SK-N-SH (cell line): Measurements from ENCODE around the gene ACAP2. TPM values are rescaled to one million over a fixed set of nuclear protein-coding genes. Genes with fewer than 3 reads are reported as not detected.

Source experiments
- CTCF ChIA-PET: fragments of 300-600, 350-600 bp; formaldehyde crosslinking; extraction: SDS; loops from one replicate; lab custom pipeline; 2021; lab: Yijun Ruan, JAX
- POLR2A ChIA-PET: fragments of 350-600 bp; sonication (Branson Sonifier 250); formaldehyde crosslinking; extraction: SDS; loops from one replicate; lab custom pipeline; 2020; ENCODE audit warnings: antibody characterized with exemption, inconsistent platforms; lab: Yijun Ruan, JAX
- DNase-seq: peaks from one replicate; pipeline ENCODE4 v3.0.0; 2012
- H2AFZ ChIP-seq: fragments of 200-600 bp; sonication (generic); 2 replicates; pipeline ENCODE4 v1.8.1; 2016; ENCODE audit warnings: antibody characterized with exemption, mild to moderate bottlenecking, low read depth
- H3F3A ChIP-seq: fragments of 200-600 bp; sonication (generic); replicated peaks from 2 replicates; pipeline ENCODE3; 2016; ENCODE audit warnings: antibody characterized with exemption, mild to moderate bottlenecking; ENCODE audit not compliant: insufficient read depth
- H3K27ac ChIP-seq, 2 experiments: fragments of 200-500 bp in 1 of 2; fragments of 200-600 bp in 1 of 2; sonication (Bioruptor generic) in 1 of 2; sonication (generic), shearing (Covaris generic) in 1 of 2; 2 replicates each; pipeline versions ENCODE4 v1.5.1 to v1.6.1; 2014 to 2016; ENCODE audit warnings: low read depth in 2 of 2, inconsistent platforms in 1 of 2, low read length in 1 of 2, mild to moderate bottlenecking in 1 of 2, mixed read lengths in 1 of 2
- H3K27me3 ChIP-seq: fragments of 200-600 bp; sonication (generic), shearing (Covaris generic); 2 replicates; pipeline ENCODE4 v1.6.1; 2016; ENCODE audit warnings: mixed run types; ENCODE audit not compliant: insufficient read depth
- H3K36me3 ChIP-seq, 2 experiments: fragments of 200-500 bp in 1 of 2; fragments of 200-600 bp in 1 of 2; sonication (Bioruptor generic) in 1 of 2; sonication (generic) in 1 of 2; replicated peaks in 1 of 2; 2 replicates each; pipeline versions ENCODE3 to v1.5.1; 2014 to 2016; ENCODE audit warnings: low read length in 1 of 2, mild to moderate bottlenecking in 1 of 2; ENCODE audit not compliant: insufficient read depth in 2 of 2, control insufficient read depth in 1 of 2
- H3K4me1 ChIP-seq, 2 experiments: fragments of 200-500 bp in 1 of 2; fragments of 200-600 bp in 1 of 2; sonication (Bioruptor generic) in 1 of 2; sonication (generic), shearing (Covaris generic) in 1 of 2; 2 replicates each; pipeline versions ENCODE4 v1.5.1 to v1.6.1; 2014 to 2016; ENCODE audit warnings: low read depth in 1 of 2, low read length in 1 of 2, mixed run types in 1 of 2; ENCODE audit not compliant: insufficient read depth in 2 of 2, control insufficient read depth in 1 of 2
- H3K4me2 ChIP-seq: fragments of 200-600 bp; sonication (generic), shearing (Covaris generic); 2 replicates; pipeline ENCODE4 v1.6.1; 2017; ENCODE audit warnings: mixed run types
- H3K4me3 ChIP-seq, 2 experiments: fragments of 200-500 bp in 1 of 2; fragments of 200-600 bp in 1 of 2; sonication (Bioruptor generic) in 1 of 2; sonication (generic), shearing (Covaris generic) in 1 of 2; 2 replicates each; pipeline versions ENCODE4 v1.5.1 to v1.8.1; 2014 to 2016; ENCODE audit warnings: low read depth in 2 of 2, inconsistent platforms in 1 of 2, low read length in 1 of 2, mild to moderate bottlenecking in 1 of 2, mixed read lengths in 1 of 2, moderate library complexity in 1 of 2
- H3K79me2 ChIP-seq: fragments of 200-600 bp; sonication (generic); 2 replicates; pipeline ENCODE4 v1.8.1; 2017; ENCODE audit warnings: mild to moderate bottlenecking; ENCODE audit not compliant: insufficient read depth
- H3K9ac ChIP-seq: fragments of 200-600 bp; sonication (generic); 2 replicates; pipeline ENCODE4 v1.6.1; 2017; ENCODE audit warnings: mixed run types
- H3K9me2 ChIP-seq: fragments of 200-600 bp; sonication (generic); 2 replicates; pipeline ENCODE4 v1.6.1; 2017; ENCODE audit warnings: mixed run types
- H3K9me3 ChIP-seq: fragments of 200-600 bp; sonication (generic); 2 replicates; pipeline ENCODE4 v1.6.1; 2017; ENCODE audit warnings: mixed run types, mild to moderate bottlenecking, moderate library complexity
- H4K20me1 ChIP-seq: fragments of 200-600 bp; sonication (generic); 2 replicates; pipeline ENCODE4 v1.6.1; 2017; ENCODE audit warnings: mild to moderate bottlenecking, mixed run types; ENCODE audit not compliant: insufficient read depth
- CHD2 ChIP-seq: fragments of 150-350 bp; IDR thresholded peaks from 2 replicates; pipeline ENCODE4 v1.6.1; 2018; ENCODE audit warnings: low read length; ENCODE audit not compliant: partially characterized antibody
- ELF1 ChIP-seq: IDR thresholded peaks from 2 replicates; pipeline ENCODE4 v1.4.0; 2012
- FOSL2 ChIP-seq: IDR thresholded peaks from 2 replicates; pipeline ENCODE4 v1.4.0; 2012; ENCODE audit warnings: low read depth, mild to moderate bottlenecking, moderate library complexity, borderline replicate concordance
- FOXJ3 ChIP-seq: sonication (generic); formaldehyde crosslinking; IDR thresholded peaks from 2 replicates; pipeline ENCODE4 v1.5.1; 2020; ENCODE audit warnings: mild to moderate bottlenecking, missing genetic modification reagents
- FOXM1 ChIP-seq: IDR thresholded peaks from 2 replicates; pipeline ENCODE4 v1.4.0; 2012; ENCODE audit warnings: low read depth, mild to moderate bottlenecking
- MAX ChIP-seq: IDR thresholded peaks from 2 replicates; pipeline ENCODE4 v1.4.0; 2012; ENCODE audit warnings: low read depth
- MXI1 ChIP-seq: IDR thresholded peaks from 2 replicates; pipeline ENCODE4 v1.6.1; 2012; ENCODE audit warnings: mild to moderate bottlenecking, low read depth, low read length, improper control_type of control experiment
- NRF1 ChIP-seq: IDR thresholded peaks from 2 replicates; pipeline ENCODE4 v1.6.1; 2012; ENCODE audit warnings: low read depth, mild to moderate bottlenecking, low read length
- PBX3 ChIP-seq: IDR thresholded peaks from 2 replicates; pipeline ENCODE4; 2012
- POLR2AphosphoS5 ChIP-seq: IDR thresholded peaks from 2 replicates; pipeline ENCODE4 v1.6.1; 2012; ENCODE audit warnings: low read depth, low read length
- RCOR1 ChIP-seq: fragments of 150-350 bp; IDR thresholded peaks from 2 replicates; pipeline ENCODE4 v1.6.1; 2017; ENCODE audit warnings: antibody characterized with exemption, low read length
- REST ChIP-seq: IDR thresholded peaks from 2 replicates; pipeline ENCODE4 v1.6.1; 2012; ENCODE audit warnings: mild to moderate bottlenecking, low read depth, low read length, moderate library complexity
- RXRA ChIP-seq: IDR thresholded peaks from 2 replicates; pipeline ENCODE4 v1.4.0; 2012; ENCODE audit warnings: low read depth, mild to moderate bottlenecking, borderline replicate concordance
- SIN3A ChIP-seq: IDR thresholded peaks from 2 replicates; pipeline ENCODE4 v1.6.1; 2012; ENCODE audit warnings: low read depth, mild to moderate bottlenecking, low read length, moderate library complexity, borderline replicate concordance
- TCF12 ChIP-seq: IDR thresholded peaks from 2 replicates; pipeline ENCODE4 v1.4.0; 2012
- USF1 ChIP-seq: IDR thresholded peaks from 2 replicates; pipeline ENCODE4 v1.4.0; 2012; ENCODE audit warnings: low read depth, borderline replicate concordance
- USF2 ChIP-seq: fragments of 150-350 bp; IDR thresholded peaks from 2 replicates; pipeline ENCODE4 v1.6.1; 2017; ENCODE audit warnings: antibody characterized with exemption, low read length, low read depth, borderline replicate concordance
- YY1 ChIP-seq: IDR thresholded peaks from 2 replicates; pipeline ENCODE4 v1.4.0; 2012; ENCODE audit warnings: low read depth, mild to moderate bottlenecking
- WGBS: methylation state at CpG from one replicate; pipeline ENCODE4 v1.1.6; 2017; ENCODE audit warnings: low lambda C conversion rate; 5-methylcytosine and 5-hydroxymethylcytosine counted together
- polyA plus RNA-seq, 3 experiments: library from polyadenylated mRNA; depleted of rRNA; stranded (reverse); fragments of >200 nt; gene quantifications; 2 replicates each; pipeline ENCODE4 v1.2.3, GENCODE V29; 2012

The ACAP2 gene
- polyA plus RNA-seq, 1 of the 3 experiments (the other 2 are of a cell fraction): 6.8 TPM

- H3F3A ChIP-seq: peaks cover 13% of the 10 kb centered on the region
These were observed 45.3 kb downstream of the ACAP2 start for GRCh38 chr3:195397524-195397923.

More at GRCh38 chr3:195397524-195397923, 45.3 kb downstream of the ACAP2 start:
- WGBS: 95% methylated on average over 3 of the region's 3 CpGs
- no peaks in the 10 kb centered on the region for H3K27me3 ChIP-seq
- peaks cover 86% of the 10 kb centered on the region for H3K79me2 ChIP-seq
- H2AFZ ChIP-seq: no peak overlapping the region
- ChIA-PET CTCF (no interaction called here), POLR2A (no interaction called here)
- H3K9me3 ChIP-seq: no peaks in the 10 kb centered on the region
- no peak for DNase-seq
- H3K4me1 ChIP-seq: peaks cover 0 to 16% of the 10 kb centered on the region in 2 experiments; a peak in 2 of 4 replicates
- H4K20me1 ChIP-seq: peaks cover 26% of the 10 kb centered on the region; the same call in 1 of the 2 replicates
- no peak overlapping the region for H3K9ac ChIP-seq
- peak overlapping the region in 1 of 2 experiments; percentile 30; a peak in 1 of 4 replicates for H3K27ac ChIP-seq
- H3K36me3 ChIP-seq: peaks cover 0 to 3% of the 10 kb centered on the region in 2 experiments
- no peak overlapping the region for H3K4me2 ChIP-seq
- TF ChIP-seq FOXM1: no peak
- TF ChIP-seq RCOR1: no peak
- TF ChIP-seq POLR2AphosphoS5: no peak
- TF ChIP-seq RXRA: no peak
- TF ChIP-seq USF2: no peak
- no peak for TF ChIP-seq USF1
- no peak for TF ChIP-seq ELF1
- TF ChIP-seq NRF1: no peak
- TF ChIP-seq MAX: no peak
- TF ChIP-seq MXI1: no peak
- no peak for TF ChIP-seq FOSL2
- no peak for TF ChIP-seq REST
- no peak for TF ChIP-seq CHD2
- TF ChIP-seq TCF12: no peak
- TF ChIP-seq YY1: no peak
- no peak for TF ChIP-seq FOXJ3 (CRISPR knock-in tag)
- TF ChIP-seq PBX3: no peak
- no peak for TF ChIP-seq SIN3A
- H3K4me3 ChIP-seq: no peak overlapping the region
- no peaks in the 10 kb centered on the region for H3K9me2 ChIP-seq
